Suprapubic skin (tissue), 4 donors: Measurements from ENCODE around the gene RNF32.

Experiments used
- EP300 ChIP-seq: sonication (generic); formaldehyde crosslinking; IDR thresholded peaks from one replicate; pipeline ENCODE4 v1.6.1; 2017; ENCODE audit warnings: antibody characterized with exemption
- POLR2A ChIP-seq, 2 donors: fragments of 450-650 bp; IDR thresholded peaks; one replicate each; pipeline ENCODE4 v1.6.1; 2017; ENCODE audit warnings: antibody characterized with exemption in 2 of 2, mild to moderate bottlenecking in 2 of 2, moderate library complexity in 2 of 2
- POLR2AphosphoS5 ChIP-seq, 3 donors: sonication (generic); formaldehyde crosslinking; IDR thresholded peaks; one replicate each; pipeline ENCODE4 v1.6.1; 2017; ENCODE audit warnings: antibody characterized with exemption in 3 of 3
- TF ChIP-seq, protein P1 (sequence below), 2 donors: fragments of 200-600 bp in 1 of 2; fragments of 450-650 bp in 1 of 2; sonication (generic) in 1 of 2; IDR thresholded peaks; one replicate each; pipeline ENCODE4 v1.5.1; 2016 to 2019; ENCODE audit warnings: antibody characterized with exemption in 2 of 2, mild to moderate bottlenecking in 1 of 2, moderate library complexity in 1 of 2

DNA sequence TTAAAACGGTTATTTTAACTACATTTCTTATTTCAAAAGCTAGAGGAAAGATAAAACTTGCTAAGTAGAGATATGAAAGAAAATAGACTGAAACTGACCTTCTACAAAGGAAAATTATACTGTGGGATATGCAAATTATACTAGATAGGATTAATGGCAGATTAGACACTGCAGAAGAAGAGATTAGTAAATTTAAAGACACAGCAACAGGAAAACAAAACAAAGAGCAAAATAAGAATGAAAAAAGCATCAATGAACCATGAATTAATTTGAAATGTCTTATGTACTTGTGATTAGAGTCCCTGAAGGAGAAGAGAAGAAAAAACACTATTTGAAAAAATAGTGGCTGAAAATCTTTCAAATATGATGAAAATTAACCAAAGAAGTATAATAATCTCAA lies 52.3 kb downstream of the RNF32 start:
- TF ChIP-seq, protein P1, sequence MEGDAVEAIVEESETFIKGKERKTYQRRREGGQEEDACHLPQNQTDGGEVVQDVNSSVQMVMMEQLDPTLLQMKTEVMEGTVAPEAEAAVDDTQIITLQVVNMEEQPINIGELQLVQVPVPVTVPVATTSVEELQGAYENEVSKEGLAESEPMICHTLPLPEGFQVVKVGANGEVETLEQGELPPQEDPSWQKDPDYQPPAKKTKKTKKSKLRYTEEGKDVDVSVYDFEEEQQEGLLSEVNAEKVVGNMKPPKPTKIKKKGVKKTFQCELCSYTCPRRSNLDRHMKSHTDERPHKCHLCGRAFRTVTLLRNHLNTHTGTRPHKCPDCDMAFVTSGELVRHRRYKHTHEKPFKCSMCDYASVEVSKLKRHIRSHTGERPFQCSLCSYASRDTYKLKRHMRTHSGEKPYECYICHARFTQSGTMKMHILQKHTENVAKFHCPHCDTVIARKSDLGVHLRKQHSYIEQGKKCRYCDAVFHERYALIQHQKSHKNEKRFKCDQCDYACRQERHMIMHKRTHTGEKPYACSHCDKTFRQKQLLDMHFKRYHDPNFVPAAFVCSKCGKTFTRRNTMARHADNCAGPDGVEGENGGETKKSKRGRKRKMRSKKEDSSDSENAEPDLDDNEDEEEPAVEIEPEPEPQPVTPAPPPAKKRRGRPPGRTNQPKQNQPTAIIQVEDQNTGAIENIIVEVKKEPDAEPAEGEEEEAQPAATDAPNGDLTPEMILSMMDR (IDR thresholded peaks at IDR 0.05), result no peak
- TF ChIP-seq POLR2A (IDR thresholded peaks at IDR 0.05) (no peak), POLR2AphosphoS5 (IDR thresholded peaks at IDR 0.05) (no peak), EP300 (no peak)
